Measurements from ENCODE around the gene SNAP47.

SNAP47 gene

DNA sequence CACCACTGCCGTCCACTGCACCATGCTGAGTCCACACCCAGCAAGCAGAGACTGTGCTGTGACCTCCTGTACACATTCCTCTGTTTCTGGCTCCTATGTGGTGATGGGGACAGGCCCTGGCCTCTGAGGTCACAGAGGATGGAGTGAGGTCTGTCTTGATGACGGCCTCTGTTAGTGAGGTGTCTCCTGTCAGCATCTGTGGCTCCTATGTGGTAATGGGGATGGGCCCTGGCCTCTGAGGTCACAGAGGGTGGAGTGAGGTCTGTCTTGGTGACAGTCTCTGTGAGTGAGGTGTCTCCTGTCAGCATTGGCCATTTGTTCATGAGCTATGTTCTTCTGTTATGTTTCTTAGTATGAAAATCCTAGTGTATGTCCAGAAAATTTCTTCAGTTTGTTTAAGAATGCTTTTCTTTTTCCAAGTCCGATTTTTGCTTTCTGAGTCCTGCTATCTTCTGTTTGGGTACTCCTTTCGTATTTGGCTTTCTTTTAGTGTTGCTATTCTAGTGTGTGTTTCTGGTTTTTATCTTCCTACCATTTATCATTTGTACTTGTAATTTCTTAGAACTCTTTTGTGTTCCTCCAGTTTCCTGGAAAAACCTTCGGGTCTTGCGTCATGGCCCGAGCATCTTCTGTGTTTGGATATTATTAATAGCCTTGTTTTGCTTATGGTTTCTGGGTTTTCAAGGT is 13.4 kb downstream of the SNAP47 start:
- H3K27me3 ChIP-seq (ENCODE audit: insufficient read depth, poor library complexity, severe bottlenecking): no peaks in the 10 kb centered on the region
- H3K4me3 ChIP-seq (replicated peaks; ENCODE audit: insufficient read depth, low read length): no peak overlapping the region
- H3K27ac ChIP-seq (replicated peaks): no peak overlapping the region
- DNase-seq (ENCODE audit: low read depth in 1 of 2, low spot score in 1 of 2): no peak
- TF ChIP-seq, protein P1, sequence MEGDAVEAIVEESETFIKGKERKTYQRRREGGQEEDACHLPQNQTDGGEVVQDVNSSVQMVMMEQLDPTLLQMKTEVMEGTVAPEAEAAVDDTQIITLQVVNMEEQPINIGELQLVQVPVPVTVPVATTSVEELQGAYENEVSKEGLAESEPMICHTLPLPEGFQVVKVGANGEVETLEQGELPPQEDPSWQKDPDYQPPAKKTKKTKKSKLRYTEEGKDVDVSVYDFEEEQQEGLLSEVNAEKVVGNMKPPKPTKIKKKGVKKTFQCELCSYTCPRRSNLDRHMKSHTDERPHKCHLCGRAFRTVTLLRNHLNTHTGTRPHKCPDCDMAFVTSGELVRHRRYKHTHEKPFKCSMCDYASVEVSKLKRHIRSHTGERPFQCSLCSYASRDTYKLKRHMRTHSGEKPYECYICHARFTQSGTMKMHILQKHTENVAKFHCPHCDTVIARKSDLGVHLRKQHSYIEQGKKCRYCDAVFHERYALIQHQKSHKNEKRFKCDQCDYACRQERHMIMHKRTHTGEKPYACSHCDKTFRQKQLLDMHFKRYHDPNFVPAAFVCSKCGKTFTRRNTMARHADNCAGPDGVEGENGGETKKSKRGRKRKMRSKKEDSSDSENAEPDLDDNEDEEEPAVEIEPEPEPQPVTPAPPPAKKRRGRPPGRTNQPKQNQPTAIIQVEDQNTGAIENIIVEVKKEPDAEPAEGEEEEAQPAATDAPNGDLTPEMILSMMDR (IDR thresholded peaks at IDR 0.05; ENCODE audit: insufficient read depth, low read length): no peak
- TF ChIP-seq GABPA (IDR thresholded peaks at IDR 0.05; ENCODE audit: low read depth) (no peak), SPI1 (IDR thresholded peaks at IDR 0.05; ENCODE audit: borderline replicate concordance, low read depth) (no peak), POLR2AphosphoS5 (IDR thresholded peaks at IDR 0.05; ENCODE audit: low read depth) (no peak)
- TF ChIP-seq, protein P2, sequence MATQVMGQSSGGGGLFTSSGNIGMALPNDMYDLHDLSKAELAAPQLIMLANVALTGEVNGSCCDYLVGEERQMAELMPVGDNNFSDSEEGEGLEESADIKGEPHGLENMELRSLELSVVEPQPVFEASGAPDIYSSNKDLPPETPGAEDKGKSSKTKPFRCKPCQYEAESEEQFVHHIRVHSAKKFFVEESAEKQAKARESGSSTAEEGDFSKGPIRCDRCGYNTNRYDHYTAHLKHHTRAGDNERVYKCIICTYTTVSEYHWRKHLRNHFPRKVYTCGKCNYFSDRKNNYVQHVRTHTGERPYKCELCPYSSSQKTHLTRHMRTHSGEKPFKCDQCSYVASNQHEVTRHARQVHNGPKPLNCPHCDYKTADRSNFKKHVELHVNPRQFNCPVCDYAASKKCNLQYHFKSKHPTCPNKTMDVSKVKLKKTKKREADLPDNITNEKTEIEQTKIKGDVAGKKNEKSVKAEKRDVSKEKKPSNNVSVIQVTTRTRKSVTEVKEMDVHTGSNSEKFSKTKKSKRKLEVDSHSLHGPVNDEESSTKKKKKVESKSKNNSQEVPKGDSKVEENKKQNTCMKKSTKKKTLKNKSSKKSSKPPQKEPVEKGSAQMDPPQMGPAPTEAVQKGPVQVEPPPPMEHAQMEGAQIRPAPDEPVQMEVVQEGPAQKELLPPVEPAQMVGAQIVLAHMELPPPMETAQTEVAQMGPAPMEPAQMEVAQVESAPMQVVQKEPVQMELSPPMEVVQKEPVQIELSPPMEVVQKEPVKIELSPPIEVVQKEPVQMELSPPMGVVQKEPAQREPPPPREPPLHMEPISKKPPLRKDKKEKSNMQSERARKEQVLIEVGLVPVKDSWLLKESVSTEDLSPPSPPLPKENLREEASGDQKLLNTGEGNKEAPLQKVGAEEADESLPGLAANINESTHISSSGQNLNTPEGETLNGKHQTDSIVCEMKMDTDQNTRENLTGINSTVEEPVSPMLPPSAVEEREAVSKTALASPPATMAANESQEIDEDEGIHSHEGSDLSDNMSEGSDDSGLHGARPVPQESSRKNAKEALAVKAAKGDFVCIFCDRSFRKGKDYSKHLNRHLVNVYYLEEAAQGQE (IDR thresholded peaks at IDR 0.05; ENCODE audit: insufficient replicate concordance, low read depth): no peak

DNA sequence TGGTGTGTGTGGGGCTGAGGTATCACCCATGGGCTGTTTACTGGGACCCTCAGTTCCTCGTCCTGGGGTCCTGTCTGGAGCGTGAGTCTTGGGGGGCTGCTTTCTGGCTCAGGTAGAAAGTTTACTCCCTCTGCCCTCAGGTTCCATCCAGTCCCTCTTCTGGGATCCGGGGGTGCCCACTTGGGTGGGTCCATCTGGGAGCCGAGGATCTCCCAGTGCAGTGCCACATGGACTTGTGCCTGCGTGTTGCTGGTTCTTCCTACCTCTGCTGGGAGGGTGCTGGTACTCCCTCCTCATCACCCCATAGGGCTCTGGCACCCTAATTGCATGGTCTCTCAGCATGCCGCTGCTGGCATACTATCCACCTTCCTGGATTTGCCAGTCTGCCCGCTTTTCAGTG is 14.0 kb downstream of the SNAP47 start:
- Histone ChIP-seq H3K27ac (replicated peaks) (no peak overlapping the region), H3K4me3 (replicated peaks; ENCODE audit: insufficient read depth, low read length) (no peak overlapping the region), H3K27me3 (ENCODE audit: insufficient read depth, poor library complexity, severe bottlenecking) (no peaks in the 10 kb centered on the region)
- TF ChIP-seq SPI1 (IDR thresholded peaks at IDR 0.05; ENCODE audit: borderline replicate concordance, low read depth): no peak
- TF ChIP-seq, protein P1 (IDR thresholded peaks at IDR 0.05; ENCODE audit: insufficient read depth, low read length): no peak
- TF ChIP-seq, protein P2 (IDR thresholded peaks at IDR 0.05; ENCODE audit: insufficient replicate concordance, low read depth): no peak
- DNase-seq (ENCODE audit: low read depth in 1 of 2, low spot score in 1 of 2): no peak

DNA sequence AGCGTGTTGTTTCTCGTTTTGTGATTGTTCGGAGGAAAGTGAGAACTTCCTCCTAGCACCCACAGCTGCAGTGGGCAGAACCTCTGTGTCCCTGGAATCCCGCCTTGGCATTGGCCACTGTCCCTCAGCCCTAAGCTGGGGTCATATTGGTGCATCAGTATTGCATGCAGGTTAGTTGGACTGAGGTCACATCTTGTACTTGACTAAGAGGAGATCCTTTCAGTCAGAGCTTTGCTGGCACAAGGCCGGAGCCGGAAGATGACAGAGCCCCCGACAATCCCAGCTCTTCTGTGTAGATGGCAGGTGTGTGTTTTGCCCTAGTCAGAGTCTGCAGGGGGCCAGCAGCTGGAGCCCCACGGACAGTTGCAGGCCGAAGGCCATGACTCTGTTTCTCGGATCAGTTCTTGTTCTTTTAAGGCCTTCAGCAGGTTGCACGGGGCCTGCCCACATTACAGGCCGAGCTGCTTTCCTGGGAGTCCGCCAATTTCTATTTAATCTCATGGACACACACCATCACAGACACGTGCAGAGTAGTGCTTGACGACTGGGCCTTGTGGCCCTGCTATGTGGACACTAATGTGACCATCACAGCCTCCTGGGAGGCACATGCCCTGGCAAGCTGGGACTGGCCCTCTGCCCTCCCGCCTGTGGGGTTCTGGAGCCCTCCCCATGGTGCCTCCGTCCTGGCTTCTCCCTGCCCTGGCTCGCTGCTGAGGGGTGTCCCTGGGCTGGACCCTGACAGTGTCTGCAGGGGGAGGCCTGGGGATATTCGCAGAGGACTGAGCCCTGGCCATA is 14.9 kb downstream of the SNAP47 start:
- DNase-seq (ENCODE audit: low read depth in 1 of 2, low spot score in 1 of 2): no peak
- Histone ChIP-seq H3K27ac (replicated peaks) (no peak overlapping the region), H3K4me3 (replicated peaks; ENCODE audit: insufficient read depth, low read length) (no peak overlapping the region), H3K27me3 (ENCODE audit: insufficient read depth, poor library complexity, severe bottlenecking) (no peaks in the 10 kb centered on the region)
- TF ChIP-seq, protein P1 (IDR thresholded peaks at IDR 0.05; ENCODE audit: insufficient read depth, low read length): no peak
- TF ChIP-seq, protein P2 (IDR thresholded peaks at IDR 0.05; ENCODE audit: insufficient replicate concordance, low read depth): no peak
- TF ChIP-seq POLR2AphosphoS5 (IDR thresholded peaks at IDR 0.05; ENCODE audit: low read depth) (no peak), SPI1 (IDR thresholded peaks at IDR 0.05; ENCODE audit: borderline replicate concordance, low read depth) (no peak), GABPA (IDR thresholded peaks at IDR 0.05; ENCODE audit: low read depth) (no peak)

Data from HL-60 (cell line).